Omental fat pad (tissue), 4 donors: ENCODE results near the gene DDAH2. TPM values are rescaled to one million over a fixed set of nuclear protein-coding genes. Genes with fewer than 3 reads are reported as not detected.

Source experiments
- ATAC-seq: fragments of 150-250 bp; one replicate; pipeline ENCODE4 v1.9.1; 2016; ENCODE audit warnings: mild to moderate bottlenecking, moderate library complexity; ENCODE audit not compliant: low FRiP score
- DNase-seq: peaks from one replicate; pipeline ENCODE4 v3.0.0-alpha.2; 2019; ENCODE audit warnings: low spot score
- total RNA-seq, 4 donors: library from RNA; depleted of rRNA; stranded (reverse); fragments of >200 nt; gene quantifications; one replicate each; pipeline ENCODE4 v1.1.0, GENCODE V29; 2016
- TF ChIP-seq, protein P1 (sequence below), 3 donors: fragments of 450-650 bp; IDR thresholded peaks; one replicate each; pipeline ENCODE4 v1.5.1; 2016 to 2017; ENCODE audit warnings: antibody characterized with exemption in 3 of 3, mild to moderate bottlenecking in 3 of 3, moderate library complexity in 2 of 3

DDAH2 gene
- total RNA-seq, 4 donors from 2014 or later: 103 to 148 (median 115) TPM

DNA sequence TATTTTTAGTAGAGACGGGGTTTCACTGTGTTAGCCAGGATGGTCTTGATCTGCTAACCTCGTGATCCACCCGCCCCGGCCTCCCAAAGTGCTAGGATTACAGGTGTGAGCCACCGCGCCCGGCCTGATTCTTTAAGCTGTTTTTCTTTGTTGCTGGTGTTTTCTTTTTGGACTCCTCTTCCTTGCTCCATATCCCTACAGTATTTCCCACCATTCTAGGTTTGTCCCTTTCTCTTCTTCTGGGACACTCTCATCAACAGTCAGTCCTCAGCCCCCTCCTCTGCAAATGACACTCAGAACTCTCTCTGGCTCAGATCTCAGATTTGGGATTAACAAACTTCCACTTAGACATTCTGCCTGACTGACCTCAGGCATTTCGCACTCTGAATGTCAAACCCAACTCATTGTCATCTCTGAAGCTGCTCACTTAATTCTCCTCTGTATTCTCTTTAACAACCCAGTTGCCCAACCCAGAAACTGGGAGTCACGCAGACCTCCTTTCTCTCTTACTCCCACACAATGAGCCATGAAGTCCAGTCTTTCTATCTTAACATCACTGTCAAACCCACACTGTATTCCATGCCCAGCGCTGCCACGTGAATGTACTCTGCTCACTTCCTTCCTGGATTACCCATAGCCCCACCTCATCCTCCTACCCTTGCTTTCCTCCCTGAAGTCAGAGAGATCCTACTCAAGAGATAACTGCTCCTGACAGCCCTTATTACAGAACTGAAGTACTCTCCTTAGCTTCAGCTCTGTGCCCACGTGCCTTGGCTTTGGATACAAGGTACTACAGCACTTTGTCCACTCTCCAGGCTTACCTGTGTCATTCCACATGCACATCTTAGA lies 3.4 kb downstream of the DDAH2 start:
- peak; percentile 47 for ATAC-seq
- TF ChIP-seq, protein P1, sequence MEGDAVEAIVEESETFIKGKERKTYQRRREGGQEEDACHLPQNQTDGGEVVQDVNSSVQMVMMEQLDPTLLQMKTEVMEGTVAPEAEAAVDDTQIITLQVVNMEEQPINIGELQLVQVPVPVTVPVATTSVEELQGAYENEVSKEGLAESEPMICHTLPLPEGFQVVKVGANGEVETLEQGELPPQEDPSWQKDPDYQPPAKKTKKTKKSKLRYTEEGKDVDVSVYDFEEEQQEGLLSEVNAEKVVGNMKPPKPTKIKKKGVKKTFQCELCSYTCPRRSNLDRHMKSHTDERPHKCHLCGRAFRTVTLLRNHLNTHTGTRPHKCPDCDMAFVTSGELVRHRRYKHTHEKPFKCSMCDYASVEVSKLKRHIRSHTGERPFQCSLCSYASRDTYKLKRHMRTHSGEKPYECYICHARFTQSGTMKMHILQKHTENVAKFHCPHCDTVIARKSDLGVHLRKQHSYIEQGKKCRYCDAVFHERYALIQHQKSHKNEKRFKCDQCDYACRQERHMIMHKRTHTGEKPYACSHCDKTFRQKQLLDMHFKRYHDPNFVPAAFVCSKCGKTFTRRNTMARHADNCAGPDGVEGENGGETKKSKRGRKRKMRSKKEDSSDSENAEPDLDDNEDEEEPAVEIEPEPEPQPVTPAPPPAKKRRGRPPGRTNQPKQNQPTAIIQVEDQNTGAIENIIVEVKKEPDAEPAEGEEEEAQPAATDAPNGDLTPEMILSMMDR (IDR thresholded peaks at IDR 0.05): no peak
- no peak for DNase-seq

DNA sequence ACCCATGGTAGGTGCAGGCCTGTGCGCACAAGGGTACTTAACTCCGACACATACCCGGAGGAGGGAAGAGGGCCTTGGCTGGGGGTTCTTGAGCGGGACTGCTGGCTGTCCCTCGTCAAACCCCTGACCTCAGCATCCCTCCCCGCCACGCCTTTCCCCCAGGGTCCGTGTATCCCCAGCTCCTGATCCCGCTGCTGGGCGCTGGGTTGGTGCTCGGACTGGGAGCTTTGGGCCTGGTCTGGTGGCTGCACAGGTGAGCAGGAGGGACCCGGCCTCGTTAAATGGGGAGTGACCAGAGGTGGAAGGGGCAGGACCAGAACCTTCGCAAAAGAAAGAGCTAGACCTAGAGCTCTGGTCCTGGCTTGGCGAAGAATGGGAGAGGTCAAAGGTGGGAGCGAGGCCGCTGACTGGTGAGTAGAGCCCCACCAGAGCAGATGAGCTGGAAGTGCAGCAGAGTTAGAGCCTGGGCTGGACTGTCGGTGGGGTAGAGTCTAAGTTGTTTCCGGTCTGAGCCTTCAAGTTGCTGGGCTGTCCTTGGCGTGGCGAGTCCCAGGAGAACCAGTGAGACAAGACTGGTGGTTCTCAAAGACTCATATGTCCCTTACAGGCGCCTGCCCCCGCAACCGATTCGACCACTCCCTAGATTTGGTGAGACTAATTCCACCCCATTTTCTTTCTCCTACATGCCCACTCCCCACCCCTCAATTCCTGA lies 5.0 kb downstream of the DDAH2 start:
- DNase-seq: no peak

DNA sequence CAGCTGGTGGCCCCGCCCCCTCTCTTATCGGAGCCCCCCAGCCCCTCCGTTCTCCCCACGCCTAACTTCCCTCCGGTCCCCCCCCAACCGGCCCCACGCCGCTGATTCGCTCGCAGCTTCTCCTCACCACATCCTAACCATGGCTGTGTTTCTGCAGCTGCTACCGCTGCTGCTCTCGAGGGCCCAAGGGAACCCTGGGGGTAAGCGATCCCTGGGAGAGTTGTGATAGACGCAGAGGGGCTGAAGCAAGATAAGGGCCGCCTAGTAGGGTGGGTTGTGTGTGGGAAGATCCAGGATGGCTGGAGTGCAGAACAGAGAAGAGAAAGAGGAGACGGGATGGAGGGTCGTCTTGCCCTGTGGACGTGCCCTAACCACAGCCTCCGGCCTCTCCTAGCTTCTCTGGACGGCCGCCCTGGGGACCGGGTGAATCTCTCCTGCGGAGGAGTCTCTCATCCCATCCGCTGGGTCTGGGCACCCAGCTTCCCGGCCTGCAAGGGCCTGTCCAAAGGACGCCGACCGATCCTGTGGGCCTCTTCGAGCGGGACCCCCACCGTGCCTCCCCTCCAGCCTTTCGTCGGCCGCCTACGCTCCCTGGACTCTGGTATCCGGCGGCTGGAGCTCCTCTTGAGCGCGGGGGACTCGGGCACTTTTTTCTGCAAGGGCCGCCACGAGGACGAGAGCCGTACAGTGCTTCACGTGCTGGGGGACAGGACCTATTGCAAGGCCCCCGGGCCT lies 5.7 kb downstream of the DDAH2 start, which contains the start of gene MPIG6B:
TSS of gene MPIG6B (plus strand) at position 129 of the 735 bp plus-strand sequence. CDS start at position 140, 11 bp downstream.
- DNase-seq: no peak
- TF ChIP-seq, protein P1 (IDR thresholded peaks at IDR 0.05): no peak
- ATAC-seq: no peak

More for the DNA sequence above, 5.0 kb downstream of the DDAH2 start:
- TF ChIP-seq, protein P1 (IDR thresholded peaks at IDR 0.05): no peak
- no peak for ATAC-seq

DNA sequence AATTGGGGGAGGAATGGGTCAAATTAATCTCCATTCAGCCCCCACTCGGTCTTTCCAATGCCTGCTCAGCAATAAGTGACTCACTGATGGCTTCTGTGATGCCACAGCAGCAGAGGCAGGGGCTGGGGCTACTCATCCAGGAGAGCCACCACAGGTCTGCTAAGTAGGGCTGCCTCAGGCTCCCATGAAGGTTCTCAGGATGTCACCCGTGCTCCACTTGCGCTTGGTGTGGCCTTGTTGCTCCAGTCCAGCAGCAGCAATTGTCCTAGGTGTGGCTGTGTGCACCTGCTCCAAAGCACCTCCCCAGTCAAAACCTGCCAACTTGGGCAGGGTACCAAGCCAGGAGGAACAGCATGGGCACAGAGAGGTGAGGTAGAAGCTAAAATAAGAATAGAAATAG lies 6.9 kb downstream of the DDAH2 start:
- no peak for ATAC-seq
- TF ChIP-seq, protein P1 (IDR thresholded peaks at IDR 0.05): no peak

DNA sequence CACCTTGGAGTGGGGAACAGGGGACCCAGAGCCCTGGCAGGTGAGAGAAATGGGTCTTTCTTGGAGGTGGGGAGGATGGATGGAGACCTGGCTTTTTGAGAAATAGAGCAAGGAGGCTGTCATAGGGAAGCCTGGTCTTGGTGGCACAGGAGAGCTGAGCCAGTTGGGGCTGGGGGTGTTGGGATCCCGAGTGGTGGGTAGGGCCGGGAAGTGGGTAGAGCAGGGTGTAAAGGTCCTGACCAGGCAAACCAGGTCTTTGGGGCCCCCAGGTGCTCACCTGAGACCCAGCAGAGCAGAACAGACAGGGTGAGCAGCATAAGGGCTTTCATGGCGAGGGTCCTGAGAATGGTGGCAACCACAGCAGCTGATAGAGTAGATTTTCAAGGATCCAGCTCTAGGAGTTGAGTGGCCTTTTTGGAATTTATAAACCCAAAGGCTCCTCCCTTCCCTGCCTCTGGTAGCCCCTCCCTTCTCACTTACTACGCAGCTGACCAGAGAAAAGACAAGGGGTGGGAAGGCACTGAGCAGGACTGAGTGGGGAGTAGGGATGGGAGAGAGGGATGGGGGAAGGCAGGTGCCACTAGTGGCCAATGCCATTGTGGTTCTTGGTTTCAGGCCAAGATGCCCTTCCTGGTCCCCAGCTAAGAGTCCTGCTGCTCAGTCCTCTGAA lies 7.6 kb downstream of the DDAH2 start, which contains the start of gene LY6G6C:
TSS of gene LY6G6C (minus strand) at position 396 of the 670 bp plus-strand sequence. CDS start at position 329, 67 bp downstream.
- ATAC-seq: no peak

More for the DNA sequence above, 6.9 kb downstream of the DDAH2 start:
- DNase-seq: no peak

More for the DNA sequence above, 7.6 kb downstream of the DDAH2 start, which contains the start of gene LY6G6C:
- TF ChIP-seq, protein P1 (IDR thresholded peaks at IDR 0.05): no peak
- no peak for DNase-seq
